HG03520 (cell line): ENCODE measurements around the gene MAP2K3.
"Not testable (repeated sequence)": the region's sequence is repeated elsewhere in the genome, so short reads cannot be mapped to it uniquely, and the experiment has no call there.

Experiments used
- ATAC-seq: cut with Tn5 transposase; IDR thresholded peaks from one replicate; pipeline ENCODE4 v1.9.1; 2021; ENCODE audit warnings: mild to moderate bottlenecking, moderate library complexity; ENCODE audit not compliant: unreplicated experiment

Gene MAP2K3

GRCh38 chr17:21296097-21297025 lies 11.8 kb downstream of the MAP2K3 start:
- ATAC-seq: no peak

GRCh38 chr17:21297026-21297520 lies 12.6 kb downstream of the MAP2K3 start:
- no peak for ATAC-seq

GRCh38 chr17:21297597-21297996 lies 13.1 kb downstream of the MAP2K3 start:
- ATAC-seq: no peak

GRCh38 chr17:21298056-21298982 lies 13.8 kb downstream of the MAP2K3 start:
- no peak for ATAC-seq

GRCh38 chr17:21298983-21299519 lies 14.5 kb downstream of the MAP2K3 start:
- ATAC-seq: no peak

GRCh38 chr17:21299981-21300600 lies 15.6 kb downstream of the MAP2K3 start:
- no peak for ATAC-seq

- no peak for ATAC-seq
These were observed 16.4 kb downstream of the MAP2K3 start for GRCh38 chr17:21300601-21301571.

- ATAC-seq: no peak
These were observed 17.4 kb downstream of the MAP2K3 start for GRCh38 chr17:21301593-21302550.

GRCh38 chr17:21302711-21303425 lies 18.4 kb downstream of the MAP2K3 start:
- ATAC-seq: no peak

GRCh38 chr17:21303441-21304065 lies 19.0 kb downstream of the MAP2K3 start:
- ATAC-seq: no peak

GRCh38 chr17:21304091-21304490 lies 19.6 kb downstream of the MAP2K3 start:
- ATAC-seq: no peak

- ATAC-seq: not testable (repeated sequence)
These were observed 20.1 kb downstream of the MAP2K3 start for GRCh38 chr17:21304551-21305151.

GRCh38 chr17:21305431-21306180 lies 21.1 kb downstream of the MAP2K3 start:
- not testable (repeated sequence) for ATAC-seq

- not testable (repeated sequence) for ATAC-seq
These were observed 22.2 kb downstream of the MAP2K3 start for GRCh38 chr17:21306611-21307272.

GRCh38 chr17:21307273-21307625 lies 22.7 kb downstream of the MAP2K3 start:
- ATAC-seq: not testable (repeated sequence)
